ENCODE results near the gene TUBGCP4. TPM values are rescaled to one million over a fixed set of nuclear protein-coding genes. Genes with fewer than 3 reads are reported as not detected.

TUBGCP4 gene
- total RNA-seq, 1 experiment from 2014 or later: 28.4 TPM

GRCh38 chr15:43346305-43346704, 24.6 kb upstream of the TUBGCP4 start:
- Mint-ChIP-seq H3K27me3 (ENCODE audit: insufficient read depth, unreplicated experiment) (no peaks in the 10 kb centered on the region), H3K4me1 (ENCODE audit: low read depth, unreplicated experiment) (no peaks in the 10 kb centered on the region), H3K36me3 (ENCODE audit: insufficient read depth, unreplicated experiment) (no peaks in the 10 kb centered on the region), H3K9me3 (ENCODE audit: unreplicated experiment) (no peaks in the 10 kb centered on the region), H3K4me3 (ENCODE audit: unreplicated experiment) (no peak overlapping the region), H3K27ac (ENCODE audit: unreplicated experiment) (no peak overlapping the region)
- intact Hi-C loops (cut with micrococcal nuclease; ENCODE audit: unreplicated experiment): no loop called here
- H3K27me3 ChIP-seq (replicated peaks; ENCODE audit: control insufficient read depth, insufficient read depth, low read length): no peaks in the 10 kb centered on the region
- POLR2A ChIA-PET: no interaction called here
- CTCF ChIA-PET: interaction anchor here (1.3 kb wide), 1 partner anchor 50 kb away, joined by 3 read pairs; no protein-coding TSS in a partner anchor
- TF ChIP-seq CTCF (IDR thresholded peaks at IDR 0.05; ENCODE audit: insufficient read depth in 1 of 2, low read depth in 1 of 2, low read length in 1 of 2, severe bottlenecking in 1 of 2, unreplicated experiment in 1 of 2): no peak
- no peak overlapping the region for H3K4me3 ChIP-seq (ENCODE audit: low read depth, low read length)
- H3K36me3 ChIP-seq (ENCODE audit: control insufficient read depth, insufficient read depth, low read length): no peaks in the 10 kb centered on the region
- no TSS peak for BruUV-seq (replicated peaks)
- DNase-seq: no peak
- no peaks in the 10 kb centered on the region for H3K9me3 ChIP-seq
- no peaks in the 10 kb centered on the region for H3K4me1 ChIP-seq

- no peaks in the 10 kb centered on the region for H3K27me3 Mint-ChIP-seq (ENCODE audit: insufficient read depth, unreplicated experiment)
- no peak for DNase-seq
- CTCF ChIA-PET: interaction anchor here (1.3 kb wide), 1 partner anchor 49 kb away, joined by 3 read pairs; no protein-coding TSS in a partner anchor
- H3K4me1 ChIP-seq: no peaks in the 10 kb centered on the region
- no peaks in the 10 kb centered on the region for H3K4me1 Mint-ChIP-seq (ENCODE audit: low read depth, unreplicated experiment)
- no peak for TF ChIP-seq CTCF (IDR thresholded peaks at IDR 0.05; ENCODE audit: insufficient read depth in 1 of 2, low read depth in 1 of 2, low read length in 1 of 2, severe bottlenecking in 1 of 2, unreplicated experiment in 1 of 2)
- H3K36me3 ChIP-seq (ENCODE audit: control insufficient read depth, insufficient read depth, low read length): no peaks in the 10 kb centered on the region; the same call in none of the 2 replicates
- intact Hi-C loops (cut with micrococcal nuclease; ENCODE audit: unreplicated experiment): no loop called here
- BruUV-seq (replicated peaks): no TSS peak
- H3K27ac Mint-ChIP-seq (ENCODE audit: unreplicated experiment): no peak overlapping the region
- H3K9me3 ChIP-seq: no peaks in the 10 kb centered on the region
- POLR2A ChIA-PET: no interaction called here
- H3K27me3 ChIP-seq (replicated peaks; ENCODE audit: control insufficient read depth, insufficient read depth, low read length): no peaks in the 10 kb centered on the region
- H3K4me3 Mint-ChIP-seq (ENCODE audit: unreplicated experiment): no peak overlapping the region
- H3K4me3 ChIP-seq (ENCODE audit: low read depth, low read length): no peak overlapping the region
- no peaks in the 10 kb centered on the region for H3K36me3 Mint-ChIP-seq (ENCODE audit: insufficient read depth, unreplicated experiment)
- no peaks in the 10 kb centered on the region for H3K9me3 Mint-ChIP-seq (ENCODE audit: unreplicated experiment)
Observed at GRCh38 chr15:43347114-43347513, 23.8 kb upstream of the TUBGCP4 start.

- Histone ChIP-seq H3K27me3 (replicated peaks; ENCODE audit: control insufficient read depth, insufficient read depth, low read length) (no peaks in the 10 kb centered on the region), H3K4me1 (no peaks in the 10 kb centered on the region), H3K4me3 (ENCODE audit: low read depth, low read length) (no peak overlapping the region), H3K36me3 (ENCODE audit: control insufficient read depth, insufficient read depth, low read length) (no peaks in the 10 kb centered on the region; the same call in none of the 2 replicates), H3K9me3 (no peaks in the 10 kb centered on the region)
- ChIA-PET CTCF (no interaction called here), POLR2A (no interaction called here)
- H3K4me3 Mint-ChIP-seq (ENCODE audit: unreplicated experiment): no peak overlapping the region
- no peaks in the 10 kb centered on the region for H3K4me1 Mint-ChIP-seq (ENCODE audit: low read depth, unreplicated experiment)
- DNase-seq: no peak
- H3K36me3 Mint-ChIP-seq (ENCODE audit: insufficient read depth, unreplicated experiment): peaks cover 6% of the 10 kb centered on the region
- BruUV-seq (replicated peaks): no TSS peak
- no peaks in the 10 kb centered on the region for H3K9me3 Mint-ChIP-seq (ENCODE audit: unreplicated experiment)
- TF ChIP-seq CTCF (IDR thresholded peaks at IDR 0.05; ENCODE audit: insufficient read depth in 1 of 2, low read depth in 1 of 2, low read length in 1 of 2, severe bottlenecking in 1 of 2, unreplicated experiment in 1 of 2): no peak
- no peak overlapping the region for H3K27ac Mint-ChIP-seq (ENCODE audit: unreplicated experiment)
- intact Hi-C loops (cut with micrococcal nuclease; ENCODE audit: unreplicated experiment): no loop called here
- H3K27me3 Mint-ChIP-seq (ENCODE audit: insufficient read depth, unreplicated experiment): no peaks in the 10 kb centered on the region
Observed at GRCh38 chr15:43352693-43353382, 18.1 kb upstream of the TUBGCP4 start.

Data from Caco-2 (cell line).